Skeletal muscle cell (primary cell): ENCODE data around the gene XIST.
"Not testable (repeated sequence)": the region's sequence is repeated elsewhere in the genome, so short reads cannot be mapped to it uniquely, and the experiment has no call there.

Experiments used
- DNase-seq: peaks from one replicate; pipeline ENCODE4 v3.0.0-alpha.2; 2010; ENCODE audit warnings: low read depth
- H3K4me3 ChIP-seq: 2 replicates; pipeline ENCODE4 v1.5.1; 2011; ENCODE audit warnings: low read depth, mild to moderate bottlenecking, control low read depth, low read length, moderate library complexity

Gene XIST

DNA sequence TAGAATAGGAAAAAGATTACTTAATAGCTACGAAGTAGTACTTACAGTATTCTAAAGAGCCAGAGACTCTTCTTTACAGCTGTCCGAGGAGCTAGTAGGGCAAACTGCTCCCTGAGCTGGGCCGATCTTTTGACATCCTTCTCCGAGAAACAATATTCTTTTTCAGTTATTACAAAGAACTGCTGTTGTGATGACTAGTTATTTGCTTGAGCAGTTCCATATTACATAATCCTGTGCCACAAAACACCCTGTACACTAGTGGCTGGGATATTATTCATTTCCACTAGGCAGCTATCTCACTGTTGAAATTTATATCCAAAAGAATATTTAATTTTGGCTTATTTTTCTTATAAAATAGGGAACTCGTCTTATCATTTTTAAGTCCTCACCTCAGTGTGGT, 11.2 kb downstream of the XIST start:
- no peak overlapping the region for H3K4me3 ChIP-seq
- DNase-seq, result no peak

DNA sequence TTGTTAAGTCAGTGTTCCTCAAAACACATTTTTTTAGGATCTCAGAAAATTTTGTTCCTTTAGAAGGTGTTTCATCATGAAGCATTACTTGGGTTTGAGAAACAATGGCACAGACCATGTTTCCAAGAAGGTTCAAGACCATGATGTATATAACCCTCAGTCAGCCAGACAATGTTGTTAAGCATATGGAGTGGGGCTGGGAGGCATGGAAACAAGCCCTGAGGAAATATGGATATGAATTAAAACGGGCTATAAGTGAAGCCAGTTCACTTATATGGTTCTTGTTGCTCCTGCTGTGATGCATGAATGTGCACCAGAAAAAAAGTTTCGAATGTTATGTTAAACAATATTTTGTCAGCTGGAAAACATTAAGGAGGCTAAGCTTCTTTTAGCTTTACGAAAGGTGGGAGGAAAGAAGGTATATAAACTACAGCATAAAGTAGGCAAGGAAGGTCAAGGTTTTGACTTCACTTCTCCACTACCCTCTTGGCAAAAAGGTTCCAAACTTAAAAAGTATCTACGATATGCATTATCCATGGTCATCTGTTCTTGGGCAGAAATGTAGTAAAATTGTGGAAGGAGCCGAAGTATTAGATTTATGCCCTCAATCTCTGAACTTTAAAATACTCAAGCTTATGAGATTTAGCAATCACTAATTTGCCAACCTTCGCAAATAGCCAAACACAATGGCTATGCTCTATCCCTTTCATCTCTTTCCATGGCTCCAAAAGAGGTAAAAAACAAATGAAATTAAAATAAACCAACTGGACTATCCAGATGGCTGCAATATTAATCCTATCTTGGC, 12.2 kb downstream of the XIST start:
- DNase-seq, result no peak

DNA sequence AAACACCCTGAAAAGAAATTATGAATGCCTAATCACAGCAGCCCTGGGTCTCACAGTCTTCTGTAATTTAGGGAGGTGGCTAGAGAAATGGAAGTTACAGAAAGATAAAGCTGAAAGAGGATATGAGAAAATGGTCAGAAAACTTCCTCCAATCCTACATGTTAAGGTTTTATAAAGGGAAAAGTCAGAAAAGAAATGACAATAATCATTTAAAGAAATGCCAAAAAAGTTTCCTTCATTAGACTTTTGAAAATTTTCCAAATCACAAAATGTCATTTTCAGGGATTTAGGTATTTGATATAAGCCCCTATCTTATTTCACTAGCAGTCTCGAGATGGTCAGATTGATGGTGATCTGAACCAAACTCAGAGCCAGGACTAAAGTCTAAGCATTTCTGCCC, 13.4 kb downstream of the XIST start:
- no peak overlapping the region for H3K4me3 ChIP-seq
- no peak for DNase-seq

More for the DNA sequence above, 12.2 kb downstream of the XIST start:
- H3K4me3 ChIP-seq, result no peak overlapping the region

DNA sequence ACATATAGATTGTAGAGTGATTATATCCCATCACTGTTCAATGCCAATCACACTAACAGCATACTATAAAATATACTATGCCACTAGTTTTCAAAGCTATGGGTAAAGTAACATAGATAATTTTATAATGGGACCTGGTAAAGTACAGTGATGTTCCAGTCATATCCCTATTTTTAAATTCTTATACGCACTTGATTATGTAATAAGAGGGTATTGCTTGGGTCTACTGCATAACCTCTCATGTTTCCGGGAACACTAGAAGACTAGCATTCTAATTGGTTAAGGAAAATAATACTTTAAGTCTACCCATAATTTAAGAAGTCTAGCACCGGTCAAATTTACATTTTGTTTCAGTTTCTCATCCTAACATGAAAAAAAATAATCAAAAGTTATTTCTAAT, 14.4 kb downstream of the XIST start:
- DNase-seq, result no peak
- no peak overlapping the region for H3K4me3 ChIP-seq

DNA sequence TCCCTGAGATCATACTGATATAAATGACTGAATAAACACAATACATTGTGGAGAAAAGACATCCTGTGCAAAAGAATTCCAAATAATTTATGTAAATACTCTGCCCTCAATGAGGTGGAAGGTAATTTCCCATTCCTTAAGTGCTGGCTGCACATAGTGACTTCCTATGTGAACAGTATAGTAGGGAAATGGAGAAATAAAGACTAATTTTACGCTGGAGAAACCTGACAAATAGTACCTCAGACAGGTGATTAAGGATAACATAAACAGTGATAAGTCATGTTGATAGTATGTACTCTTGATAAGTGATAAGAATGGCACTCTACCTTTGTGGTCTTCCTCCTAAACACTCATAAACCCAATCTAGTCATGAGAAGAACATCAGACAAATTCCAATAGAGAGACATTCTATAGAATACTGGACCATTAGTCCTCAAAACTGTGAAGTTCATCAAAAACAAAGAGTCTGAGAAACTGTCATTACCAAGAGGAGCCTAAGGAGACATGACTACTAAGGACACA, 15.5 kb downstream of the XIST start:
- no peak overlapping the region for H3K4me3 ChIP-seq
- no peak for DNase-seq

DNA sequence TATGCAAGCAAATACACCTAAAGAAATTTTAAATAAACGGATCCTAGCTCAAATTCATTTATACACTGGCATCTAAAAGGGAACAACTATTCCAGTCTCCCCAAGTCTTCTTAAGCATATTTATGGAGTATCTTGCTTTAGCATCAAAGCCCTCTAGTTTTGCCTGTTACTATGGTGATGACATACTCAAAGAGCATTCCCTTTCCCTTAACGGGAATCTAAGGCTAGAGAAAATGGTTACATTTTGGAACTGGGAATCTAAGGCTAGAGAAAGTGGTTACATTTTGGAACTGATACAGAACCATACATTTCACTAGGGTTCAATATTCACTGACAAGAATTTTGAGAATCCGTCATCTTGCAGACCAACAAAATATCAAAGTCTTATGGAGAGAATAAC, 18.3 kb downstream of the XIST start:
- H3K4me3 ChIP-seq, result no peak overlapping the region
- DNase-seq, result no peak

DNA sequence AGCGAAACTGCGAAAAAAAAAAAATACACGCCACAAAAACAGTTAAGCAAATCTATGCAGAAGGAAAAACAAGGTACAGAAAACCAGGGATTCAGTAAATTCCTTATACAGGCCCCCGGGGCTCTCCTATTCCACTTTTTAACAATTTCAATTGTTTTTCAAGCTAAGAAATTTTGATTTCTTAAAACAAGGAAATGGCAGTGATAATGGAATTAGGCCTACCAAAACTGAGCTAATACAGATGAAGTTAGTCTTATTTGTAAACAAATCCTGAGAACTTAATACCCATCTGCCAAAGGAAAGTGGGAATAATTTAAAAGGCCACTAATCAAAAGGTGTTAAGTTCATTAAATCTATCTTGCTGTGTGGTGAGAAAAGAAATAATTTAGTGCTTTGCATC, 20.2 kb downstream of the XIST start:
- no peak overlapping the region for H3K4me3 ChIP-seq
- no peak for DNase-seq

DNA sequence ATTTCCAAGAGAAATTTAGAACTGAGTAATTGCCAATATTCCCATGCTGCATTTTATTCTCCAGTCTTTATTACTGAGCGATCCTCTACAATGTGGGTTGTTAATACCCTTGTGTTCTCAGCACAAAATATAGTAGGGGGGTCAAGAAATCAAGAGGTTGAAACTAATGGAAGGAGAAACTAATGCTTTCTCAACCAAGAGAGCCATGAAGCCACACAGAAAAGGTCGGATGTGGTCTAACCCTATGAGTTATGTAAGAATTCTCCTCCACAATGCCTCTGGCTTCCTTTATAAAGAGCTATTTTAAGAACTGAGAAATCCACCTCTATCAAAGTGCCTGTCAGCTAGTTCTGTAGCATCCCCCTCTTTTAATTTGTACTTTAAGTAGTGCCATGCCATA, 21.0 kb downstream of the XIST start:
- DNase-seq, result no peak
- no peak overlapping the region for H3K4me3 ChIP-seq

DNA sequence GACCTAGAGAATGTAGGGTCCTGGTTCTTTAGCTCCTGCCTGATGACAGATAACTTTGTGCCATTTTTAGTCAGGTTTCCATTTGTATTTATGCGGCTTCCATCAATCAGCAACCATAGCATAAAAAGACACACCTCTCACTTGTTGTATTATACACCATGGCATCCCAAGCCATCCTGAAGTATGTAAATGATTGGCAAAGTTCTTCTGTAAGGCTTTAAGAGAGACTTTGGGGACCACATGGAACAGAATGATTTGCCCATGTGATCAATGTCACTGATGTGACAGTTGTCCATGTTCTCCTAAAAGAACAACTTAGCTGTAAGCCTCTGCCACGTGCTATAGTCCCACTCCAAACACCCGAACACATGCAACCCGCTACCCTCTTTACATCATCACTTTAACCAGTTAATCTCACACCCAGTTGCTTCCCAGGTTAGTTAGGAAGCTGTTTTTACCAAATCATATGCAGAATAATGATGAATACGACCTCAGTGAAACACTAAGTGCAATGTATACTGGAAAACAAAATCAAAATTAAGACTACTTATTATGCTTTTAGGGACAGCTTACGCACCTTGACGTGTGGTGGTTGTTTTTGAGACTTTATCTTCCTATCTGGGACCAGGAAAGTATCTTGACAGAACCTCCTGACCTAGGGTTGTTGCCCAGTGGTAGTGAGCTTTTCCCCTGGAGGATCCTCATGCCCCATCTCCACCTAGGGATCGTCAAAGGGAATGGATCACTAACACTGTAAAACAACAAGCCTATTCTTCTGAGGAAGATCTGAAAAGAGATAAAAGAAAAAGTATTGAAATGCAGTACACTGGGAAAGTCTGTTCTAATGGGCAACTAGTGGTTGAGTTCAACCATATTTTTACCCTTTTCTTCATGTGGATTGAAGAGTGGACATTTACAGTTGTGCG, 21.8 kb downstream of the XIST start:
- no peak for DNase-seq
- H3K4me3 ChIP-seq, result no peak overlapping the region

DNA sequence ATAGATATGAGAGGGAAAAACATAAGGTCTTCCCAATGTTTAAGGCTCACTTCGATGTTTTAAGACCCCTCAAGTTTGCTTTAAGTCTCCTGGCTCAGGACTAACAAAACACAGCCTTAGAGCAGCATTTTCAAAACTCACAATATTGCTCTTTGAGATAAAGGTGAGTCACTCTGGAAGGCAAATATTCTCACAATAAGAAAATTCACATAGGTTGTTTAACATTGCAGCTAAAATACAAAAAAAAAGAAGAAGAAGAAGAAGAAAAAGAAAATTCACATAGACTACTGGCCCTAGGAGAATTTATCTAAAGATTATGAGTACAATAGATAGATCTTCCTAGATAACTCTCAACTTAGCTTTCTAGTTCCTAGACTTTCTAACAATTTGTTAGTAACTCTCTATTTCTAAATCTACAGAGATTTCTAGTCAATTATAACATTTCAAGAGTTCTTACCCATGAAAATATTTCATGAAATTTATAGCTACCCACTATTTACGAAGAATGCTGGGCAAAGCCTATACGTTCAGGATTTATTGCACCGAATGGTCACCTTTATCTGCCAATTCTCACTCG, 22.5 kb downstream of the XIST start:
- H3K4me3 ChIP-seq, result no peak overlapping the region
- DNase-seq, result no peak

DNA sequence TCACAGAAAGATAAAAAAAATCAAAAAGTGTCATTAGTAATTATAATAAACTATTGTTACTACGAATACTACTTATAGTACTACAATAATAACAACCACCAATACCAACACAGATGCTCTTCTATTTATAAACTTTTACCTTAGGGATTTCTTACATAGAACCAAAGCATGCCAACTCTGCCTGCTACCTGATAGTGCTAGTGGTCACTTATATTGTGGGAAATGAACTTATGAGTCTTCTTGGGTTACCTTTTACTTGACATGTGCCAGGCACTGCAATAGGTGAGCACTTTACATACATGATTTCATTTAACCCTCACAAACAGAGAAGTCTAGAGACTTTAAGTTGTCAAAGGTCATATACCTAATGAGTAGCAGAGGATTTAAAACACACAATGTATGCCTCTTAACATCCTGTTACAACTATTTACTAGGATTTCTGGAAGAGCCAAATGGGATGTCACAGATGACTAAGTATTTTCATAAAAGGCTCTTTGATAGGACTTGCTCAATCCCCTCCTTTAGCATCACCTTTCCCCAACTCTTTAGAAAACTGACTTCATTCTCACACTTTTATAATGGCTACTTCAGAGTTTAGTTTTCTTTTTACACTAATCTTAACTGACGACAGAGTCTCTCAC, 24.3 kb downstream of the XIST start:
- no peak overlapping the region for H3K4me3 ChIP-seq
- no peak for DNase-seq

DNA sequence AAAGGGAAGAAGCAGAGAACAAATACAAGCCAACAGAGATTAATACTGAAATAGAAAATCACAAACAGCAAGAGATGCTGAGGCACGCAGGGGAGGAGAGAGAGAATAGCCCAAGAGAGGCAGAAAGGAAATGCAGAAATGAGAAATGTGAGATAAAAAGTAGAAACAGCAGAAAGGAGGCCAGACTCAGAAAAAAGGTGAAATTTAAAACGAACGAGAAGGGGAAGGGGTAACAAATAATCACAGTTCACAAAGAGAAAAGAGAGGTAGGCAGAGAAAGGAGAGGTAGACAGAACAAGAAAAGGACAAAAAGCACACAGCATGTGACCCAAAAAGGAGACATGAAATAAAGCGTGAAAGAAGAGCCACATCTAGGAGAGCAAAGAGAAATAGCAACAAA, 25.1 kb downstream of the XIST start:
- no peak for DNase-seq
- H3K4me3 ChIP-seq, result no peak overlapping the region

DNA sequence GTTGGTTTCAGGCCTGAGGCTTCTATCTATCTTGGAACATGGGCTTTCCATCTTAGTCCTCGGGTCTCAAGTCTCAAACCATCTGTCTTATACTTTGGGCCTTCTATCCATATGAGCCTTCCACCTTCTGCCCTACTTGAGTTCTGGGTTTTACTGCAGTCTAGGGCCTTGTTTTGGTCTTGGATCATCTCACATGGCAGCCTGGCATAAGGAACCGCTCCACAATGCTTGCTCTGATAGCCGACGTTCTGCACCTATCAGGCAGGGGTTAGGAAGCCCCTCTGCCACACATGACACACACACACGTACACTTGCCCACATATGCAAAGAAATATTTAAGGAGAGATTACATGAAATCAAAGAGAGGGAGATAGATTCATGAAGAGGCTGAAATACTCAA, 25.5 kb downstream of the XIST start:
- no peak overlapping the region for H3K4me3 ChIP-seq
- DNase-seq, result no peak

DNA sequence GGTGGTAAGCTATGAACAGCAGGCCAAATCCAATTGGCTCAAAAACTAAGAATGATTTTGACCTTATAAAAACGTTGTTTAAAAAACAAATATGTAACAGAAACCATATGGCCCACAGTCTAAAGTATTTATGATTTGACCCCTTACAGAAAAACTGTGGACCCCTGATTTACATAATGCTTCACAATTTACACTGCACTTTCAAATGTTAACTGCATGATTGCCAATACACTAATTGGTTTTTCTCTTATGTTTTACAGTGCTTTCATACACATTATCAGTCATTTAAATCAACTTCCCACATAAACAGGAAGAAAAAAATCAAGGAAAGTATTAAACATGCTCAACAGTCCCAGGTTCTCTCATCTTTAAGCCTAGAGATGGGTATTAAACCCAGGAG, 26.9 kb downstream of the XIST start:
- H3K4me3 ChIP-seq, result no peak overlapping the region
- no peak for DNase-seq

DNA sequence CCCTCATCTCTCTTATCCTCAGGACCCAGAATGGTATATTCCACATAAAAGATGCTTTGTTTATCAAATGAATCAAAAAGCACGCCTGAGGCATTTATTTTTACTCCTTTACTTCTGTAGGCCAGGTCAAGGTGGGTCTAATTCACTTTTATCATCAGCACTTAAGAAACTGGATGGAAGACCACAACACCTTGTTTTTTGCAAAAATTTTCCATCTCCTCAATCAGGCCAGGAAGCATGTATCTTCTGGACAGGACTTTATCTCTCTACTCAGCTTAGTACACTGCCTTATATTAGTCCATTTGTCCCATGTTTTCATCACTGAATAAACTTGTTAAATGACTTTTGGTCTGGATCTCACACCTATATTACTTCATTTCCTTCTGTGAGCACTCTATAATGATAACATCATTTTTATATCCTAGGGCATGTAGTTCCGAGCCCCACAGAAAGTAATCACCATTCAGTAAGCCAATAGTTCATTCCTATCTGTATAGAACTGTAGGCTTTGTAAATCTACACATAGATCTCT, 29.0 kb downstream of the XIST start:
- no peak overlapping the region for H3K4me3 ChIP-seq
- DNase-seq, result no peak

DNA sequence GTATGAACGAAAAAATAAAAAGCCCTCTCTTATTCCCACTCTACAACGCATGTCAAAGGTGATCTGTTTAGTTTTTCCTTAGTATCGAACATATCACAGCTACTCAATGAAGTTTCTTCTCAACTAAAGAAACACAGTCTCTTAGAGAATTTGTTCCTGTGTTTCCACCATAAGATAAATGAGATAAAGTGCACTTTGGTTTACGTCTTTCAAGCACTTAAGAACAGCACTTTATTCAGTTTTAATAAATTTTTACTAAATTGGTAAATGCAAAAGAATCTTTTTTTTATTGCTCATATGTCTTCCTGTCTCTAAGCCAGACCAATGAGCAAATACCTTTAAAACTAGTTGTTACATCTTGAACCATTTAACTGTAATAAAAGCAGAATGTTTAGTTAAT, 29.7 kb downstream of the XIST start:
- DNase-seq, result no peak

DNA sequence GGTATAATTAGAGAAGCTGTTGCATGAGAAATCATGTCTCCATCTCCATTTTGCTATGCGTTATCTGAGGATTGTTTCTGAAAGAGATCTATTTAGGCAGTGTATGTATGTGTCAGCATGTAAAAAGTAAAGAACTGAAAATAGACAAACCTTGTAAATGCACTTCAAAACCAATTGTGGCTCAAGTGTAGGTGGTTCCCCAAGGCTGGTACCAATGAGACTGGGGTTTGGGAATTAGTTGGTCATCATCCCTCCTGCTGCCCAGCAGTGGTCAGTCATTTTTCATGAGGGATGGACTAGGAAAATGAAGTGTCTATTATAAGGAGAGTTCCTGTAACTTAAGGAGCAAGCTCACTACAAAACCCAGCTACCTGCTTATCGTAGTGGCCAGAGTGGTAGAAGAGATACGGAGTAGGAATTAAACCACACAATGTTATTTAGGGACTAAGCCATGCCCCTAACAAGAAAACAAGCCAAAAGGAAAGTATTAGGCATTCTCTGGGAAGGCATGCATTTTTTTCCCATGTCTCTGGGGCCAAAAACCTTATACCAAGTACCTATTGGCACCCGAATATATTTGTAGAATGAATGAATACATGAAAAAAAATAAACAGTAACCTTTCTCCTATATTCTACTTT, 30.5 kb downstream of the XIST start:
- DNase-seq, result no peak
- H3K4me3 ChIP-seq, result no peak overlapping the region

More for the DNA sequence above, 29.7 kb downstream of the XIST start:
- H3K4me3 ChIP-seq, result no peak overlapping the region

DNA sequence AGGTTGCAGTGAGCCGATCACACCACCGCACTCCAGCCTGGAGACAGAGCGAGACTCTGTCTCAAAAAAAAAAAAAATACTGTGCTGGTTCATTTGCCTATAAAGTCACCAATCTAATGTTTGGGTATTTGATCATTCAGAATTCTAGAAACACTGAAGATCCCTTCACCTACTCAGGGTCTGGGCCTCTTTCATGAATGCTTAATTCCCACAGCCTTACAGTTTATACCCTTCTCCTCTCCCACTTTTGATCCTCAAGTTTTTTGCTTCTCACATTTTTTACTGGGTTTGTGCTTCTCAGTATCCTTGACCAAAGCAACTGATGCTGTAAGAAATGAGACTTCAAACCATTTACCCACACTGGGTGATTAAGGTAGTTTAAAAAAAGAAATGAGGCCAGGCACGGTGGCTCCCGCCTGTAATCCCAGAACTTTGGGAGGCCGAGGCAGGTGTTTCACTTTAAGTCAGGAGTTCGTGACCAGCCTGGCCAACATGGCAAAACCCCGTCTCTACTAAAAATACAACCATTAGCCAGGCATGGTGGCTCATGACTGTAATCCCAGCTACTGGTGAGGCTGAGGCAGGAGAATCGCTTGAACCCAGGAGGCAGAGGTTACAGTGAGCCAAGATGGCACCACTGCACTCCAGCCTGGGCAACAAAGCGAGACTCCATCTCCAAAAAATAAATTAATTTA, 32.5 kb downstream of the XIST start:
- not testable (repeated sequence) for DNase-seq, H3K4me3 ChIP-seq
